HFFc6 (cell line): ENCODE data around the gene OPN1SW. TPM values are rescaled to one million over a fixed set of nuclear protein-coding genes. Genes with fewer than 3 reads are reported as not detected.

Experiments
- DNase-seq: peaks from one replicate; pipeline ENCODE4 v3.0.0-alpha.2; 2018
- H3K27ac Mint-ChIP-seq: 2 replicates; pipeline ENCODE4 v1.8.0; 2020; ENCODE audit warnings: mild to moderate bottlenecking, mixed read lengths
- H3K27me3 Mint-ChIP-seq: 2 replicates; pipeline ENCODE4 v1.8.0; 2021; ENCODE audit warnings: mild to moderate bottlenecking, moderate library complexity, mixed read lengths; ENCODE audit not compliant: insufficient read depth
- H3K36me3 Mint-ChIP-seq: 2 replicates; pipeline ENCODE4 v1.8.0; 2021; ENCODE audit warnings: low read depth, mixed read lengths
- H3K4me1 Mint-ChIP-seq: 2 replicates; pipeline ENCODE4 v1.8.0; 2020; ENCODE audit warnings: low read depth, mixed read lengths
- H3K4me3 Mint-ChIP-seq: 2 replicates; pipeline ENCODE4 v1.8.0; 2020; ENCODE audit warnings: mild to moderate bottlenecking, moderate library complexity, mixed read lengths
- H3K9me3 Mint-ChIP-seq: 2 replicates; pipeline ENCODE4 v1.8.0; 2020; ENCODE audit warnings: mild to moderate bottlenecking, mixed read lengths
- CTCF ChIP-seq: fragments of 200-600 bp; sonication (generic); IDR thresholded peaks from 2 replicates; pipeline ENCODE4 v1.5.0; 2021; ENCODE audit warnings: antibody characterized with exemption, mild to moderate bottlenecking
- total RNA-seq, 6 experiments: library from RNA; stranded (reverse); fragmentation: NEBNext Ultra II Directional; extraction: Animal tissue kit (Norgen Biotek cat#: 25700); gene quantifications; 2 replicates in 1 of 6; 3 replicates in 5 of 6; pipeline ENCODE4 v1.2.3, GENCODE V29; 2021

OPN1SW gene
- total RNA-seq, 6 experiments from 2014 or later, result not detected

- Mint-ChIP-seq H3K9me3 (no peaks in the 10 kb centered on the region), H3K4me3 (no peak overlapping the region), H3K27ac (no peak overlapping the region), H3K4me1 (no peaks in the 10 kb centered on the region; the same call in 1 of the 2 replicates), H3K27me3 (no peaks in the 10 kb centered on the region; the same call in none of the 2 replicates), H3K36me3 (peaks cover 5% of the 10 kb centered on the region; the same call in 1 of the 2 replicates)
- TF ChIP-seq CTCF, result no peak
- no peak for DNase-seq
Measured at GRCh38 chr7:128812514-128813168, 37.0 kb upstream of the OPN1SW start.

- TF ChIP-seq CTCF, result no peak
- Mint-ChIP-seq H3K27me3 (no peaks in the 10 kb centered on the region; the same call in none of the 2 replicates), H3K27ac (no peak overlapping the region), H3K9me3 (no peaks in the 10 kb centered on the region), H3K4me1 (no peaks in the 10 kb centered on the region; the same call in 1 of the 2 replicates), H3K36me3 (peaks cover 5% of the 10 kb centered on the region; the same call in 1 of the 2 replicates), H3K4me3 (no peak overlapping the region)
- DNase-seq, result no peak
Measured at GRCh38 chr7:128811631-128812430, 36.2 kb upstream of the OPN1SW start.

- Mint-ChIP-seq H3K9me3 (no peaks in the 10 kb centered on the region), H3K4me3 (no peak overlapping the region), H3K27me3 (no peaks in the 10 kb centered on the region; the same call in none of the 2 replicates), H3K27ac (no peak overlapping the region), H3K36me3 (peaks cover 5% of the 10 kb centered on the region; the same call in 1 of the 2 replicates), H3K4me1 (no peaks in the 10 kb centered on the region; the same call in 1 of the 2 replicates)
- no peak for DNase-seq
- no peak for TF ChIP-seq CTCF
Measured at GRCh38 chr7:128810997-128811396, 35.4 kb upstream of the OPN1SW start.

GRCh38 chr7:128810473-128810872 is 34.9 kb upstream of the OPN1SW start:
- H3K36me3 Mint-ChIP-seq, result peaks cover 5% of the 10 kb centered on the region; the same call in 1 of the 2 replicates
- DNase-seq, result peak; percentile 15
- no peak for TF ChIP-seq CTCF
- no peaks in the 10 kb centered on the region for H3K9me3 Mint-ChIP-seq
- H3K4me1 Mint-ChIP-seq, result no peaks in the 10 kb centered on the region; the same call in 1 of the 2 replicates
- H3K27me3 Mint-ChIP-seq, result no peaks in the 10 kb centered on the region; the same call in none of the 2 replicates
- no peak overlapping the region for H3K27ac Mint-ChIP-seq
- H3K4me3 Mint-ChIP-seq, result no peak overlapping the region

- H3K36me3 Mint-ChIP-seq, result peaks cover 13% of the 10 kb centered on the region; the same call in 1 of the 2 replicates
- no peak for TF ChIP-seq CTCF
- H3K27ac Mint-ChIP-seq, result no peak overlapping the region
- H3K4me3 Mint-ChIP-seq, result no peak overlapping the region
- H3K27me3 Mint-ChIP-seq, result no peaks in the 10 kb centered on the region; the same call in 1 of the 2 replicates
- no peaks in the 10 kb centered on the region for H3K9me3 Mint-ChIP-seq
- no peak for DNase-seq
- H3K4me1 Mint-ChIP-seq, result no peaks in the 10 kb centered on the region; the same call in 1 of the 2 replicates
Measured at GRCh38 chr7:128809363-128809762, 33.8 kb upstream of the OPN1SW start.
